Esophagus squamous epithelium (tissue), 5 donors: ENCODE results near the gene RFTN1. TPM values are rescaled to one million over a fixed set of nuclear protein-coding genes. Genes with fewer than 3 reads are reported as not detected.

Experiments
- DNase-seq: peaks from one replicate; lab custom pipeline; 2025; lab: John Stamatoyannopoulos, UW
- H3K27ac ChIP-seq, 4 donors: fragments of 200-600 bp; sonication (generic); one replicate each; pipeline ENCODE4 v1.5.1; 2016 to 2019; ENCODE audit warnings: mild to moderate bottlenecking in 1 of 4
- H3K27me3 ChIP-seq, 4 donors: fragments of 200-600 bp; sonication (generic); 1 replicate in 3 of 4; 2 replicates in 1 of 4; pipeline versions ENCODE4 v1.5.1 to v1.6.0; 2017 to 2021; ENCODE audit warnings: antibody characterized with exemption in 1 of 4
- H3K36me3 ChIP-seq, 3 donors: fragments of 200-600 bp; sonication (generic); one replicate each; pipeline ENCODE4 v1.5.1; 2016 to 2019
- H3K4me1 ChIP-seq, 3 donors: fragments of 200-600 bp; sonication (generic); one replicate each; pipeline ENCODE4 v1.5.1; 2017 to 2019
- H3K4me3 ChIP-seq, 4 donors: fragments of 200-600 bp; sonication (generic); 1 replicate in 3 of 4; 2 replicates in 1 of 4; pipeline ENCODE4 v1.5.1; 2016 to 2019; ENCODE audit warnings: mild to moderate bottlenecking in 2 of 4, moderate library complexity in 1 of 4
- H3K9me3 ChIP-seq, 3 donors: fragments of 200-600 bp; sonication (generic); one replicate each; pipeline ENCODE4 v1.5.1; 2016 to 2019
- POLR2A ChIP-seq, 4 donors: fragments of 450-650 bp; IDR thresholded peaks; one replicate each; pipeline ENCODE4 v1.6.1; 2017; ENCODE audit warnings: antibody characterized with exemption in 4 of 4, mild to moderate bottlenecking in 4 of 4, moderate library complexity in 3 of 4
- WGBS, 2 donors: methylation state at CpG; one replicate each; pipeline ENCODE4 v1.1.5; 2018; 5-methylcytosine and 5-hydroxymethylcytosine counted together
- intact Hi-C: fragments of 100-400 bp; cut with DNase I; formaldehyde crosslinking; loops from one replicate; pipeline ENCODE4 v1.15.0; 2022
- total RNA-seq, 4 donors: library from RNA; depleted of rRNA; stranded (reverse); fragments of >200 nt; gene quantifications; one replicate each; pipeline ENCODE4 v1.1.0, GENCODE V29; 2016
- TF ChIP-seq, protein P1 (sequence below), 6 experiments: fragments of 450-650 bp in 4 of 6; fragments of 200-600 bp in 2 of 6; sonication (generic) in 2 of 6; IDR thresholded peaks; one replicate each; pipeline ENCODE4 v1.5.1; 2016 to 2019; ENCODE audit warnings: antibody characterized with exemption in 6 of 6, mild to moderate bottlenecking in 4 of 6, moderate library complexity in 4 of 6
- donor health status: DM: yes; HTN: yes; CAD: no.

The RFTN1 gene
- total RNA-seq, 4 donors from 2014 or later = 5.0 to 22.7 (median 12.4) TPM

DNA sequence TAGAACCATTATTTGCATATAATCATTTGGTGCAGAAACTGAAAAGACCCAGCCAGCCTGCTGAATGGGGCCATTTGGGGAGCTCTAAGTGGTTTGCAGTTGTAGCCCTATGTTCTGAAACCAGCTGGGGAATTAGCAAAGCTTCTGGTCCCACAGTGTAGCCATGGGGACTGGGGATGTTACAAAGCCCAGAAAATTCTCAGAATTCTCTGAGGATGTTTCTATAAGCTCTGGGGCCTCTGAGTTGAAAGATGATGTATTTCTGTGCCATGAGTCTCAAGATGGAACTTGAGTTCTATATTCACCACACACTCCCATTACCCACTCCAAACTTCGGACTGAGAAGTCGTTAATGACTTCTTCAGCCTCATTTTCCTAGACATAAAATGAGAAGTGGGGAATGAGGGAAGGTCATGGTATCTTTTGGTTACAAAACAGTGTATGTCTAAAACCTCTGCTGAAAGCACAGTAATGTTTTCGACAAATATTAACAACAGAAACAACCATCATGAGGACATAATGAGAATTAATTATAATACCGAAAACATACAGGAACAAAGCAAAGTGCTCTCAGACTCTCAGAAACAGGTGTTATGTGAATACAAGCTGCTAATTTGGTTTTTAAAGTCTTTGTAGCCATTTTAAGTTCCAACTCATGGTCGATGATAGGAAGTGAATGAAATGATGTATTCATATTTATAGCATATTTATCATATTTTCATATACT lies 89.4 kb downstream of the RFTN1 start:
- no peaks in the 10 kb centered on the region for H3K36me3 ChIP-seq
- no peak for DNase-seq
- H3K27me3 ChIP-seq = no peaks in the 10 kb centered on the region
- TF ChIP-seq, protein P1, sequence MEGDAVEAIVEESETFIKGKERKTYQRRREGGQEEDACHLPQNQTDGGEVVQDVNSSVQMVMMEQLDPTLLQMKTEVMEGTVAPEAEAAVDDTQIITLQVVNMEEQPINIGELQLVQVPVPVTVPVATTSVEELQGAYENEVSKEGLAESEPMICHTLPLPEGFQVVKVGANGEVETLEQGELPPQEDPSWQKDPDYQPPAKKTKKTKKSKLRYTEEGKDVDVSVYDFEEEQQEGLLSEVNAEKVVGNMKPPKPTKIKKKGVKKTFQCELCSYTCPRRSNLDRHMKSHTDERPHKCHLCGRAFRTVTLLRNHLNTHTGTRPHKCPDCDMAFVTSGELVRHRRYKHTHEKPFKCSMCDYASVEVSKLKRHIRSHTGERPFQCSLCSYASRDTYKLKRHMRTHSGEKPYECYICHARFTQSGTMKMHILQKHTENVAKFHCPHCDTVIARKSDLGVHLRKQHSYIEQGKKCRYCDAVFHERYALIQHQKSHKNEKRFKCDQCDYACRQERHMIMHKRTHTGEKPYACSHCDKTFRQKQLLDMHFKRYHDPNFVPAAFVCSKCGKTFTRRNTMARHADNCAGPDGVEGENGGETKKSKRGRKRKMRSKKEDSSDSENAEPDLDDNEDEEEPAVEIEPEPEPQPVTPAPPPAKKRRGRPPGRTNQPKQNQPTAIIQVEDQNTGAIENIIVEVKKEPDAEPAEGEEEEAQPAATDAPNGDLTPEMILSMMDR (IDR thresholded peaks at IDR 0.05) = no peak
- no peak for TF ChIP-seq POLR2A (IDR thresholded peaks at IDR 0.05)
- no peaks in the 10 kb centered on the region for H3K9me3 ChIP-seq
- no peak overlapping the region for H3K4me3 ChIP-seq
- peaks cover 0 to 39% (median 9%) of the 10 kb centered on the region in 3 donors for H3K4me1 ChIP-seq
- intact Hi-C loops = no loop called here
- 78 to 92% methylated on average over 5 of the region's 5 CpGs for WGBS, 2 donors
- no peak overlapping the region for H3K27ac ChIP-seq

DNA sequence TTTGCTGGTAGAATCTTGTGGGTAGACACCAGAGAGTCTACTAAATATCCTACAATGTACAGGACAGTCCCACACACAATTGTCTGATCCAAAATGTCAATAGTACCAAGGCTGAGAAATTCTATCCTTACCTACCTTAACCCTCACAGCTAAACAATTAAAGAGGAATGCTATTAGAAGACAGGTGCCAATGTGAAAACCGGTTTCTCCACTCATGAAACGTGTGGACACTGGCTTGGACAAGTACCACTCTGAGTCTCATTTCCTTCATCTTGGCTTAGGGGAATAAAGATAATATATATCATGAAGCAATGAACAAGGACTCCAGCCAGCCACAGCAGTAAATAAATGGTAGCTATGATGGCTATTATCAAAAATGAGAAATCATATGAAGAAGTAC lies 90.2 kb downstream of the RFTN1 start:
- peaks cover 0 to 44% (median 17%) of the 10 kb centered on the region in 3 donors for H3K4me1 ChIP-seq
- TF ChIP-seq, protein P1 (IDR thresholded peaks at IDR 0.05) = no peak
- no peak for TF ChIP-seq POLR2A (IDR thresholded peaks at IDR 0.05)
- H3K27ac ChIP-seq = no peak overlapping the region
- H3K9me3 ChIP-seq = no peaks in the 10 kb centered on the region
- no peaks in the 10 kb centered on the region for H3K36me3 ChIP-seq
- no peak for DNase-seq
- H3K4me3 ChIP-seq = no peak overlapping the region
- no peaks in the 10 kb centered on the region for H3K27me3 ChIP-seq
- intact Hi-C loops = no loop called here
- WGBS, 2 donors = 29 to 53% methylated on average over 2 of the region's 2 CpGs

DNA sequence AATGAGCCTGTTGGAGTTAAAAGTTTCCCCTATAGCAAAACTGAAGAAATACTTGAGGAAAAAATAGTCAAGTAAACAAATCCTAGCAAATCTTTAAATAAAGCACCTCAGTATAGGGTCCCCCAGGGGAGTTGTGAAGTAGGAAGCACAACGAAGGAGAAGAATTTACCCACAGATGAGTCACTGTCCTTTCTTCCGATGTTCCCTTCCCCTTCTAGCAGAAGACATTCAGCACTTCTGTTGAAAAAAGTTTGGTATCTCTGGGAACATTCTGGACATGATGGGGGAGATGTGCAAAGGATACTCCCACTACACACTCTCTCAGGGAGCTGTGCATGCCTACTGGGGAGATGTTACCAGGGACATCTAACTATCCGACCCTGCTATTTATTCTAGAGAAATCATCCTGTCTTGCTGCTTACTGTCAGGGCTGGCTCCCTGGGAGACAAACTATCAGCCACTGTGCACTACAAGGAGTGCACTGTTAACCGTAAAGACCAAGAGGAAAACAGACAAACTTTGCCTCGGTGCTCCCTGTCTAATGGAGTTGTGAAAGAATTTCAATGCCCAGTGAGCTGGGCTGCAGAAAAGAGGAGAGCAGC lies 93.8 kb downstream of the RFTN1 start:
- Histone ChIP-seq H3K4me3 (no peak overlapping the region), H3K4me1 (peaks cover 0 to 42% (median 25%) of the 10 kb centered on the region in 3 donors), H3K36me3 (no peaks in the 10 kb centered on the region), H3K27me3 (no peaks in the 10 kb centered on the region), H3K27ac (peak overlapping the region in 2 of 4 donors; percentile 17 to 37), H3K9me3 (no peaks in the 10 kb centered on the region)
- WGBS, 2 donors = 43 to 49% methylated on average over 5 of the region's 5 CpGs
- TF ChIP-seq, protein P1 (IDR thresholded peaks at IDR 0.05) = no peak
- no peak for TF ChIP-seq POLR2A (IDR thresholded peaks at IDR 0.05)
- intact Hi-C loops = no loop called here
- no peak for DNase-seq

DNA sequence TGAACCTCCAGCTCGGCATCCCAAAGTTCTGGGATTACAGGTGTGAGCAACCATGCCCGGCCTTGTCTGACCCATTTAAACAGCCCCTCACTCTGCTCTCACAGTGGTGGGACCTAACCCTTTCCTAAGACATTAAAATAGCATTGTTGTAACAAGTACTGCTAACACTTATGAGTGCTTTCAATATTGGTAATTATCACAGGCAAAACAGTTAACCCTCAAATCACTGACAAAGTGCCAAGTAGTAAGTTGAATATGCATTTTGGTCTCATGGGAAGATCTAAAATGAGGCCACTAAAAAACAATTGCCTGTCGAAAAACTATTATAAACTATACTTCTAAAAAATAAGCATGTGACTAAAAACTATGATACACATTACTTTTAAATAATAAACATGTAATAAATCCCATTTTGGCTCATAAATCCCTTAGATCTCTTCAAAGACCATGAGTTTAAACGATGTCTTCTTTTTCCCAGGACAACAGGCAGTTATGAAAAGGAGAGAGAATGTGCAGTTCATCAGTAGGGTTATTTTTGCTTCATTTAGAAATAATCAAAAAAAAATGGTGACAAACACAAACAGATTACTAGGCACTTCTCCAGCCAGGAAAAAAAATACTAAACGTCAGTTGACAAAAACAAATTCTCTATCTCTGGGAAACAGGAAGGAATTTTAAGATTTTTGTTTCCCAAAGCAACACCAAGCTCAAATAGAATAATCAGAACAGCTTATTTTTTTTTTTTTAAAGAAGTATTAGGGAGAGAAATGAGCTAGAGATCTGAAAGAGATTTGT lies 95.4 kb downstream of the RFTN1 start:
- H3K4me3 ChIP-seq = no peak overlapping the region
- peak overlapping the region in 3 of 4 donors; percentile 17 to 55 (median 37) for H3K27ac ChIP-seq
- no peaks in the 10 kb centered on the region for H3K27me3 ChIP-seq
- H3K36me3 ChIP-seq = no peaks in the 10 kb centered on the region
- H3K9me3 ChIP-seq = no peaks in the 10 kb centered on the region
- 61 to 63% methylated on average over 5 of the region's 5 CpGs for WGBS, 2 donors
- intact Hi-C loops = no loop called here
- no peak for DNase-seq
- H3K4me1 ChIP-seq = peaks cover 0 to 33% (median 25%) of the 10 kb centered on the region in 3 donors
- TF ChIP-seq POLR2A (IDR thresholded peaks at IDR 0.05) = no peak
- TF ChIP-seq, protein P1 (IDR thresholded peaks at IDR 0.05) = no peak
